NCI-H2029 treated with DMSO at 0.1 percent for 48 hours (cell line): Measurements from ENCODE around the gene RBM39.
"Not testable (repeated sequence)": the region's sequence is repeated elsewhere in the genome, so short reads cannot be mapped to it uniquely, and the experiment has no call there.

ENCODE experiments used
- DNase-seq: peaks from one replicate; lab custom pipeline; 2025; lab: John Stamatoyannopoulos, UW

The RBM39 gene

DNA sequence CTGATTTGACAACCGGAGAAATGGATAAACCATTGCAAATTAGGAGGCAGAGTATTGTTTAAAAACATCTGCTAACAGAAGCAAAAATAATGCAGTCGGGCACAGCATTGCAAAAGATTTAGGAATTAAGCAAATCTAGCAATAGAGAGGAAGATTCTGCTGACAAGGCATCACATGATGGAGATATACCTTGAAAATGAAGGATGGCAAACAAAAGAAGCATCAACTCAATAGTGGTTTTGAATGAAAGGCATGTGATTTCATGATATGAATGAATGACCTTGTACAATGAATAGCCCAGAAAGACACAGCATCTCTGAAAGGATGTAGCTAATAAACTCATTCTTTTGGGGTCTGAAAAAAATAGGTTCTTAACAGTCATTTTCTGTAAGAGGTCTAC, 8.6 kb upstream of the RBM39 start:
- no peak for DNase-seq

- not testable (repeated sequence) for DNase-seq
Measured at GRCh38 chr20:35744492-35744841, 2.4 kb upstream of the RBM39 start.

DNA sequence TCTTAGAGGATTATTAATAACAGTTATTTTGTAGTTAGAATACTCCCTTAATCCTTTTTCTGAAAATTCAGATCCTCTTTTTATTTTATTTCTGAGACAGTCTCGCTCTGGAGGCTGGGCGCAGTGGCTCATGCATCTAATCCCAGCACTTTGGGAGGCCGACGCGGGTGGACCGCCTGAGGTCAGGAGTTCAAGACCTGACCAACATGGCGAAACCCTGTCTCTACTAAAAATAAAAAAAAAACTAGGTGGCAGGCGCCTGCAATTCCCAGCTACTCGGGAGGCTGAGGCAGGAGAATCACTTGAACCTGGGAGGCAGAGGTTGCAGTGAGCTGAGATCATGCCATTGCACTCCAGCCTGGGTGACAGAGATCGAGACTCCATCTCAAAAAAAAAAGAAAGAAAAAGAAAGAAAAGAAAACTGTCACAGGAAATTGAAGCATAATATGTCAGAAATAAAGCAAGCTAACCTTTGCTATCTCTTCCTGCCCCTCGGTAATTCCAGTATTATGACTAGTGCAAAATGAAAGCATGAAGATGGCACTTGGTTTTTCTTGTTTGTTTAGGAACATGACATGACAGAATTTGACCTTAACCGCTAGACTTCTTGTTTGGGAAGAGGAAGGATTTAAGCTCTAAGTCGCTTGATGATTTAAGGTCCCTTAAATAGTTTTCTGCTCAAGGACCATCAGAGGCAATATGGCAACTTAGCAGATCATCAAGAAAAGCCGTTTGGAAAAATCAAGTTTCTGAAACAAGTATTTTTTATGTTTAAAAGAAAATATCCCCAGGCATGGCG, 1.8 kb upstream of the RBM39 start:
- no peak for DNase-seq

DNA sequence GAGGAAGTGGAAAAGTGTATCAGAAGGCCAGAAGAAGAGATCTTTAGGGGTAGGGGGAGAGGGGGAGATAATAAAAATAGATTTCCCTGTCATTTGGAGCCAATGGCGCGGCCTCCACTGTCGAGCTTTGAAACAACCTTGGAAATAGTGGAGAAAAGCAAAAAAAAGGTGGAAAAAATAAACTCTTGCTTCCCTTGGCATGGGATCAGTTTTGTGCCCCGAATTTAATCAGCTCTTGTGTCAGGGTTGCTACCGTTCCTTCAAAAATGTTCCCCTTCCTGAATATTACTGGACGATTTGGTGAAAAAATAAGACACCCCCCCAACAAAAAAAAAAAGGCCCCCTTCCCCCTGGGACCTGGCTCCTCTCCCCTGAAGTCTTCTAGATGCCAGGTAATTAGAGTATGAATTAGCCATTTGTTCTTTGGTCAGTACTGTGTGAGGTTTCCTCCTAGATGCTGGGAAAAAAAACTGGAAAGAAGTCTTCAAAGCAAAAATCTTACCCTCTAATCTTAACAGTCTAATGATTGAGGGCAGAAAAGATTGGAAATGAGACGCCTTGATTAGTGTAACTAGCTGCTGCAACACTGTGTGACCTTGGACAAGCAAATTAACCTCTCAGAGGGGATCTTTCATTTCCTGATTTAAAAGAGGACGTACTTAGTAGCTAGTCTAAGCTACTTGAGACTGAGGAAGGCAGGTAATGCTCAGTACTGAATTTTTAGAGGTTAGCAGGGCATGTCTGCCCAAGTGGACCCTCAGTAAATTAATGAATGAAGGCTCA, 872 bp upstream of the RBM39 start:
- DNase-seq: peak; percentile 53

DNA sequence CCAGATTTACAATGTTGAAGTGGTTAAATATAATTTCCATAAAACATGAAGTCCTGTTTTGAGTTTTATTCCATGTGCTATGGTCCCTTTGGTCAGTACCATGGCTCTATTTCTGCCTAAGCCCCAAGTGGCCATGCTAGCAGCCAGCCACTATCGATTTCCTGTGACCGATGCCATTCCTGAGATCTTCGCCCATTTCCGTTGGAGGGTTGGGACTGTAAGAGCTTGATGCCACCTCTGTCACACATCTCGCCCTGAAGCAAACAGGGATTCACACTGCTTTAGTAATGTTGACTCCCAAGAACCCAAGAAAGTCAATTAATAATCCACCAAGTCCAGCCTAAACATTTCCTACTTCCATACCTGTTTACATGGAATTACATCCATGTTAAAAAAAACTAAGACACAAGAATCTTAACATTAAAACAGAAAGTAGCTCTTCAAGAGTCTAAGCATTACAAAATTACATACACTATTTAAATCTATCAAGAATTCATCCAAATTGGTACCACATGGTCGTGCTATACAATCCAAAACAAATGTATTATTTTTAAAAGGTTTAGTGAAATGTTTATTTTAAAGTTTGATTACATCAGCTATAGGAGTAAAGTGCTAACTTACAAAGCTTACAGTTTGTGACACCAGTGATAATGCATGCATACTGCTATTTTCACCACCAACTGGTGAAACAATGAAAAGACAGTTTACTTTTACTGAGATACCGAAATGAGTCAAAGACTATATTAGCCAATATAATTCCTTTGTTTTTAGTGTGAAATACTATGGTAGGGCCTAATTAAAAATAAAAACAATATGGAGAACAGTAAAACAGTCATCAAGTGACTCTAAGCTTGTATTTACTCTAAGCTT, 2.5 kb downstream of the RBM39 start:
- DNase-seq: no peak

DNA sequence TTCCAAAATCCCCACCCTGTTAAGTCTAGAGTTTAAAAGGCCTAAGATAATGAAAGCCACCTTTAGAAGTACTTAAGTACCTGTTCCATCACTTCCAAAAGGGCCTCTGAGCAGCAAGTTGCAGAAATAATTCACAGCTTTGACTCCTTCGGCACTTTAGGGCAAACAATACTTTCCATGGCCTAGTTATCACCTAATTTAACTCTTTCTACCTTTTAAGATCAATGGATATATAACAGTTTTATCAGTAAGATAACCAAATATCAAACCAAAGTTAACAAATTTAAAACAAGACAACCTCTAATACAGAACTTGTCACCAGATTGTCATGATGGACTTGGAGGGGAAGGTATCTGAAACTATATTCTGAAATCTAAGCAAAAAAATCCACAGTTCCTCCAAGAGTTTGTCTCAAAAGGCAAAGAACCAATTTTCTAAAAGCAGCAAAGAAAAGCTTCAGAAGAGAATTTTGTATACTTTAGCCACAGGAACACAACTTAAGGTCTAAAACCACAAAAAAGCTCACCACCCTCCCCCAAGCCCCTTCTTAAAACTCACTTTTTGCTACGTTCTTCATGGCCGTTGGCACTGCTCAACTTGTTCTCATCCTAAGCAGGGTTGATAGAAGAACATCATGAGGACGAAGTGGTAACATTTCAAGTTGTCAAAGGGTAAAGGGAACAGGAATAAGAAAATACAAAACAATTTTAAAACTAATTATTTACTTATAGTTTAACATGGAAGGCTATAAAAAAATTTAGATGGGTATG, 3.5 kb downstream of the RBM39 start:
- no peak for DNase-seq

GRCh38 chr20:35737865-35738333, 4.2 kb downstream of the RBM39 start:
- no peak for DNase-seq

DNA sequence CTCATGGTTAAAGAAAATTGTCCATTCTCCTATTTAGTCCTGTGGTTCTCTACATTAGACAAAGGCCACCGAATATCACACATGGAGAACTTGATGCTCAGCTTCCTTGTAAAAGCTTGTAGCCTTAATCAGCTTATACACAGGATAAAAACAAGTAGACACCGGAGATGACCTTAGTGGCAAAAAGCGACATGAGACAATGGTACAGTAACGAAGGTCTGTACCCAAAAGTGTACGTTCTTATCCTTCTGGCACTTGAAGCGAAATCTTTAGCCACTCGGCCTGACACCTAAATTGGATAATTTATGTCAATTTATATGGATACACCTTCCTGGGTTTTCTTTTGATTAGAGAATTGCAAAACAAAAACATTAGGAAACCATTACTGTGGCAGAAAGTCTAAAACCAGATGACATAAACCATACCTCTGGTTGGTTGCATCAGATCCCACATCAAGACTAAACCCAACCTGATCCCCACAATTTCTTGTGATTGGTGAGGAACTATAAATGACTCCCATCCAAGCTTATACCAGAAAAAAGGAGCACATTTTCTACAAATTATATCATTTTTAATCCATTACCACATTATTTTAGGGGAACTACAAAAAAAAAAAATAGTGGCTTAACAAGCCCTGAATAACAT, 6.1 kb downstream of the RBM39 start:
- DNase-seq: no peak

DNA sequence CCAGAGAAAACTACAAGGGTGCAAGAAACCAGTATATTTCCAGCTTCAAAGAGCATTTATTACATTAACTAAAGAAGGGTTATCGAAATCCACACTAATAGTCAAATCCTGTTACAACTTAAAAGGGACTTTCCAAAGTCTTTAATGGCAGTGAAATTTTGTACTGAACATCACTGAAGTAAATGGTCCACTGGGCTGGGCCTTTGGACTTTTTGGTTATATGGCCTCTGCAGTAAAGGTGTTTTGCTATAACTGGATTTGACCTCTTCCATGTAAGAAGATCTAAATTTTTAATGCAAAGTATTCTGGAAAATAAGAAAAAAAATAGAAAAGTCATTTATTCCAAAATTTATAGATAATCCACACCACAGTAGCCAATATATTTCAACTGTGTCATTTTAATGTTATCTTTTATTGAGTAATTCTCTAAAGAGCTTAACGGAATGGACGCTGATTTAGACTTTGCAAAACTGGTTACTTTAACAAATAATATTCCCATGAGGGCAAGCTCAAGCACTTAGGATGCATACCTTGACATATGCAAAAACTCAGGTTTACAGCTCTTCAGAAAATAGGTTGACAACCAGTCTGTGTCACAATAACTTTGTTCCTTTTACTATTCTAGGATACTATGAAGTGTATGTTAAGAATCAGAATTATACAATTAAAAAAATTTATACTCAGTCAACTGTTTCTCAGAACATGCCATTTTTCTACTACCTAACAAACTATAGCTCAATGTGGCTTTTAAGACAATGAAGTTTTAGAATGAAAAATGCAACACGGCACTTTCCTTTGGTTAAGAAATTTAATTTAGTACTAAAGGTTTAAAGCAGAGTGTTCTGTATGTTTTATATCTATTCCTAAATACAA, 7.0 kb downstream of the RBM39 start:
- no peak for DNase-seq

- no peak for DNase-seq
Measured at GRCh38 chr20:35734374-35734773, 7.7 kb downstream of the RBM39 start.

DNA sequence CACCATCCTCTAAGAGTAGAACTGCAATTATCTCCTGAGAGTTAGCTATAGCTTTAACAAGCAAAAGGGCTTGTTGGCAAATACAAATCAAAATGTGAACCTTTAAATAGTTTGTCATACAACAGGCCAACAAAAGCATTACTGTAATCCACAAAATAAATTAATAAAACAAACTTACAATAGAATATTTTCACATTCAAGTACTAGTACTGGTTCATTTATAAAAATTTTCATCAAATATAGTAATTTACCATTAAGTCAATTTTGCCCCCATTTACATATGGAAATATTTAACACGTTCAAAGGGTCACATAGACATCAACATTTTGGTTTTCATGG, 9.4 kb downstream of the RBM39 start:
- DNase-seq: no peak

DNA sequence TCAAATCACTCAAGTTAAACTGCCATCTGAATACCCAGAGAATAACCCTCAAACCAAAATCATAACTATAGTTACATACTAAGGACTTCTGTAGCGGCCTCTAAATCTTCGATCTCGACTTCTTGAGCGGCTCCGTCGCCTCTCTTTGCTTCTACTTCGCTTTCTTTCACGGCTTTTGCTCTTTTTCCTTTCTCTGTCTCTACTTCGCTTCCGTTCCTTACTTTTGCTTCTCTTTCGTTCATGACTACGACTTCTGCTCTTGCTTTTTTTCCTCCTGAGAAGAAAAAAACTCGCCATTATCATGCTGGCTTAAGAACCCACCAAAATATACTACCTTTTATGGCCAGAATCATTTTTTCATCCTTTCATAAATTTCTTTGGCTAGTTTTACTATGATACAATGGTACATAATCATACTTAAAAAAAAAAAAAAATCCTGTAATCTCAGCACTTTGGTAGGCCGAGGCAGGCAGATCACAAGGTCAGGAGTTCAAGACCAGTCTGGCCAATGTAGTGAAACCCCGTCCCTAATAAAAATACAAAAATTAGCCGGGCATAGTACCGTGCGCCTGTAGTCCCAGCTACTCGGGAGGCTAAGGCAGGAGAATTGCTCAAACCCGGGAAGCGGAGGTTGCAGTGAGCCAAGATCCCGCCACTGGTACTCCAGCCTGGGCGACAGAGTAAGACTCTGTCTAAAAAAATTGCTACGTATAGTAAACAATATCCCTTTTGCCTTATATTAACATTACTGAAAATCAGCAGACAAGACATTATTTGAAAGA, 10.0 kb downstream of the RBM39 start:
- no peak for DNase-seq

DNA sequence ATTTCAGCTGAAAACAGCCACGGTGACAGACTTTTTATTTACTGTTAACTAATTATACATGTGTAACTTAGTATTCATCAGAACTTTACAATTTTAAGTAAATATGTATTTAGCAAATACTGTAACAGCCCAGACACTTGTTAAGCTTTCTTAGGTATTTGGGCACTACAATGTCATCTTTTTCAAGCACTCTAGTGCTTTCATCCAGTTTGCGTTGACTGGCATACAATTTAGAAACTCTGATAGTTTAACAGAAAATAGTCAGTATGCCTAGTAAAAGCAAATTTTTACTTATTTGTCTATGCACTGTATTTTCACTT, 10.6 kb downstream of the RBM39 start:
- DNase-seq: no peak

DNA sequence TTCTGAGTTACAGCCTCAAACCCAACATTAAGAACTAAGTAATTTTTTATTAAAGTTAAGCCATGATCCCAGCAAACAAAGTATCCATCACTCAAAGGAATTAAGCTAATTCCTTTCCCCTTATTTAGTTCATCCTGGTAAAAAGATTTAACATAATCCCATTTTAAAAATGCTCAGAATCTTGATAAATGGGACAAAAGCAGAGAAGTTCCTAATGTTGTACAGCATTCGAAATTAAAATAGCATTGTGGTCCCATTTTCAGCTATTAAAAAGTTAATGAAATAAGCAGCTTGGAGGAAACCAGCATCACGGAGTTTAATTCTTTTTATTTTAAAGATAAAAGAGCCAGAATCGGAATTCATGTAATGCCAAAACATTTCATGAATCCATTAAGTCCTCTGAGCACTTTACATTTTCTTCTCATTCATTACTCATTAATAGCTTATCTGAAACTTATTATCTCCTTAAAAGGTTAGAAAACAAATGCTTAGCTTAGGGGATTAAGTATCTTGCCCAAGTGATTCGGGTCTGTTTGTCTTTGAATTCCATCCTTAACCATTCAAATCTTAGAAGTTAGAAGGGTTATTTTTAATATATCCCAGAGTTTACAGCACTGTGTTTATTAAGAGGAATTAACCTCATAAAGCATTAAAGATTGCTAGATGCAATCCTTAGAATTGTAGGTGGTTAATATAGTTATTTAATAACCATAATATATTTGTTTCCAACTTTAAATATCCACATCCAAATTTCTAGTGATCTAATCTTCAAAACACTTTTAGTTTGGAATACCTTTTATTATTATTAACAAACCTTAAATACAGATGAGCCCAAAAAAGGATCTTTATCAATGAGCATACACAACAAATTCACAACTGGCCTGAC, 11.2 kb downstream of the RBM39 start:
- DNase-seq: no peak

- no peak for DNase-seq
Measured at GRCh38 chr20:35729836-35730582, 12.1 kb downstream of the RBM39 start.

DNA sequence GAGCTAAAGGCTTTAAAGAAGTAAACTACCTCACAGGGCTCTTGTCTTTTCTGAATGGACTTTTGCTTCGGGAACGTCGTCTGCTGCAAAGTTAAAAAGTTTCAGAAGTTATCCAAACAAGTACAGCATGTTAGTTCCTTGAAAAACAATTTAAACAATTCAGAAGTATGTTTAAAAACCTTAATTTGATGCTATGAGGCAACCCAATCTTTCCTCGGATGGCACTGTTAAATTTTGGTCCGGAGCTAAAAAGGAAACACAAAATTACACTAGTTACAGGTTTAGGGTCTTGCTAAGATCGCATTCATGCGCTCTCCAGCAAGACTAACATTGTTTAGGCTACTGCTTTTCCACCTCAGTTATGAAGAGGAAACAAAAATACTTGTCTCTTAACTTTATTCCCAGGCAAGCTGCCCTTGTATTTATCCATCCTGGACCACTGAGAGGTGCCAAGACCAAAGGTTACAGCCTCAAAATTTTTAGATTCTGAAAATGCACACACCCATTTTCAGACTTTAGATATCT, 12.7 kb downstream of the RBM39 start:
- DNase-seq: no peak

DNA sequence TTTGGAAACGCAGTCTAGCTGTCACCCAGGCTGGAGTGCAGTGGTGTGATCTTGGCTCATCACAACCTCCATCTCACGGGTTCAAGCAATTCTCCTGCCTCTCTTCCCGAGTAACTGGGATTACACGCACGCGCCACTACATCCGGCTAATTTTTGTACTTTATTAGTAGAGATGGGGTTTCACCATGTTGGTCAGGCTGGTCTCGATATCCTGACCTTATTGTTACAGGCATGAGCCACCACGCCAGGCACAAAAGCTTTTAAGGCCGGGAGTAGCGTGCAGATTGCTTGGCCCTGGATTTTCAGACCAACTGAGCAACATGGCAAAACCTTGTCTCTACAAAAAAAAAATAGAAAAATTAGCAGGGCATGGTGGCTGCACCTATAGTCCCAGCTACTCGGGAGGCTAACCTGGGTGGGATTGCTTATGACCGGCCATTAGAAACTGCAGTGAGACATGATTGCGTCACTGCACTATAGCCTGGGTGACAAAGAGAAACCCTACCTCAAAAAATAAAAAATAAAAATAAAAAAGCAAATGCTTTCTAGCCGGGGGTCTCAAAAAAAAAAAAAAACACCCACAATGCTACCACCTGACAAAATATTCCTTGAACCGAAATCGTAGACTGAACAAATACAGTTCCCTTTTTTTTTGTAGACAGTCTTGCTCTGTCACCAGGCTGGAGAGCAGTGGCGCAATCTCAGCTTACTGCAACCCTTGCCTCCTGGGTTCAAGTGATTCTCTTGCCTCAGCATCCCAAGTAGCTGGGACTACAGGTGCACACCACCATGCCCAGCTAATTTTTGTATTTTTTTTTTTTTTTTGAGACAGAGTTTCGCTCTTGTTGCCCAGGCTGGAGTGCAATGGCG, 15.0 kb downstream of the RBM39 start:
- no peak for DNase-seq
